Measurements from ENCODE around the gene LIN37.

GRCh38 chr19:35746531-35746930, 1.8 kb upstream of the LIN37 start:
- TF ChIP-seq POLR2A (IDR thresholded peaks at IDR 0.05; ENCODE audit: borderline replicate concordance, extremely low read depth, insufficient read depth, insufficient read length) (no peak), CTCF (IDR thresholded peaks at IDR 0.05 in 2 of 3, conservative IDR thresholded peaks at IDR 0.05 in 1 of 3; ENCODE audit: borderline replicate concordance in 1 of 3, insufficient read depth in 1 of 3, low read depth in 2 of 3, low read length in 2 of 3) (no peak)

Measured in HCT116 (cell line).